ENCODE measurements around the gene SLC49A4.

DNA sequence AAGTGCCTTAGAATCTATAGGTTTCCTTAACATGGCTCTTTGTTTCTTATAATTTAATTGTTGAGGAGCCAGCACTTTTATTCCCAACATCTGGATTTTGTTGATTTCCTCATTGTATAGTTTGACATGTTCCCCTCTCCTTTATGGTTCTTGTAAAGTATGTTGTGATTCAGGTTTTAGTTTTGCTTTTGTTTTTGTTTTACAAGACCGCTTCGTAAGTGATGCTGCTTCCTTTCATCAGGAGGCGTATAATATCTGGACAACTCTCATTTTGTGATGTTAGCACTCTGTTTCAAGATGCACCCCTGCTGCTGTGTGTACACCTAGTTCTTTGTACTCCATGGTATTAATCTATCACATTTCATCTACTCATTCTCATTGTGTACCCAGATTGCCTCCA lies 48.7 kb downstream of the SLC49A4 start:
- TF ChIP-seq, protein P1, sequence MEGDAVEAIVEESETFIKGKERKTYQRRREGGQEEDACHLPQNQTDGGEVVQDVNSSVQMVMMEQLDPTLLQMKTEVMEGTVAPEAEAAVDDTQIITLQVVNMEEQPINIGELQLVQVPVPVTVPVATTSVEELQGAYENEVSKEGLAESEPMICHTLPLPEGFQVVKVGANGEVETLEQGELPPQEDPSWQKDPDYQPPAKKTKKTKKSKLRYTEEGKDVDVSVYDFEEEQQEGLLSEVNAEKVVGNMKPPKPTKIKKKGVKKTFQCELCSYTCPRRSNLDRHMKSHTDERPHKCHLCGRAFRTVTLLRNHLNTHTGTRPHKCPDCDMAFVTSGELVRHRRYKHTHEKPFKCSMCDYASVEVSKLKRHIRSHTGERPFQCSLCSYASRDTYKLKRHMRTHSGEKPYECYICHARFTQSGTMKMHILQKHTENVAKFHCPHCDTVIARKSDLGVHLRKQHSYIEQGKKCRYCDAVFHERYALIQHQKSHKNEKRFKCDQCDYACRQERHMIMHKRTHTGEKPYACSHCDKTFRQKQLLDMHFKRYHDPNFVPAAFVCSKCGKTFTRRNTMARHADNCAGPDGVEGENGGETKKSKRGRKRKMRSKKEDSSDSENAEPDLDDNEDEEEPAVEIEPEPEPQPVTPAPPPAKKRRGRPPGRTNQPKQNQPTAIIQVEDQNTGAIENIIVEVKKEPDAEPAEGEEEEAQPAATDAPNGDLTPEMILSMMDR (conservative IDR thresholded peaks at IDR 0.05; ENCODE audit: low read depth, low read length) = no peak
- no peak for TF ChIP-seq EZH2phosphoT487 (IDR thresholded peaks at IDR 0.05; ENCODE audit: borderline replicate concordance, low read length)
